ENCODE measurements around the gene GORASP2.

The GORASP2 gene

GRCh38 chr2:170984079-170984478 lies 55.0 kb downstream of the GORASP2 start:
- FAIRE-seq (no peak), DNase-seq (ENCODE audit: insufficient read length, low spot score) (no peak)
- no peak for TF ChIP-seq CTCF (IDR thresholded peaks at IDR 0.05; ENCODE audit: insufficient read depth, missing control alignments)

- no peak for FAIRE-seq
- no peak for TF ChIP-seq CTCF (IDR thresholded peaks at IDR 0.05; ENCODE audit: insufficient read depth, missing control alignments)
- no peak for DNase-seq (ENCODE audit: insufficient read length, low spot score)
These were observed 56.4 kb downstream of the GORASP2 start for GRCh38 chr2:170985407-170985806.

GRCh38 chr2:170986566-170987258 lies 57.7 kb downstream of the GORASP2 start:
- DNase-seq (ENCODE audit: insufficient read length, low spot score) (no peak), FAIRE-seq (no peak)
- no peak for TF ChIP-seq CTCF (IDR thresholded peaks at IDR 0.05; ENCODE audit: insufficient read depth, missing control alignments)

- no peak for TF ChIP-seq CTCF (IDR thresholded peaks at IDR 0.05; ENCODE audit: insufficient read depth, missing control alignments)
- FAIRE-seq, result peak; percentile 70
- DNase-seq (ENCODE audit: insufficient read length, low spot score), result no peak
These were observed 62.5 kb downstream of the GORASP2 start for GRCh38 chr2:170991398-170992182.

GRCh38 chr2:170996316-170996715 lies 67.3 kb downstream of the GORASP2 start:
- FAIRE-seq (no peak), DNase-seq (ENCODE audit: insufficient read length, low spot score) (no peak)
- TF ChIP-seq CTCF (IDR thresholded peaks at IDR 0.05; ENCODE audit: insufficient read depth, missing control alignments), result no peak

- no peak for TF ChIP-seq CTCF (IDR thresholded peaks at IDR 0.05; ENCODE audit: insufficient read depth, missing control alignments)
- peak; percentile 78 for FAIRE-seq
- no peak for DNase-seq (ENCODE audit: insufficient read length, low spot score)
These were observed 69.0 kb downstream of the GORASP2 start for GRCh38 chr2:170997893-170998597.
